Left colon (tissue), 2 donors: ENCODE measurements around the gene MMEL1. TPM values are rescaled to one million over a fixed set of nuclear protein-coding genes. Genes with fewer than 3 reads are reported as not detected.

Experiments used
- ATAC-seq: fragments of 200-7000 bp; cut with Tn5 transposase; one replicate; pipeline ENCODE4 v1.9.1; 2020; ENCODE audit warnings: mild to moderate bottlenecking, moderate library complexity
- DNase-seq, 2 donors: peaks; one replicate each; pipeline ENCODE4 v3.0.0-alpha.2; 2020
- intact Hi-C, 2 donors: fragments of 100-400 bp; cut with DNase I in 1 of 2; cut with micrococcal nuclease in 1 of 2; formaldehyde crosslinking; loops; one replicate each; pipeline versions ENCODE4 v1.11.2 to v1.14.0; 2022; cut with DNase I, micrococcal nuclease
- total RNA-seq, 2 donors: library from RNA; stranded (reverse); fragmentation: NEBNext Ultra II Directional; extraction: Animal tissue kit (Norgen Biotek cat#: 25700); gene quantifications; one replicate each; pipeline ENCODE4 v1.2.1, GENCODE V29; 2021
- donor health status: DM: no; HTN: no; CAD: no.
- donor health status: DM: yes; HTN: yes; CAD: no.

The MMEL1 gene
- total RNA-seq, 2 donors from 2014 or later, result 7.8 to 11.5 TPM

- intact Hi-C loops, result no loop called here
- ATAC-seq (no peak), DNase-seq (peak in 1 of 2 donors; percentile 60)
These were observed 89.2 kb downstream of the MMEL1 start for GRCh38 chr1:2543543-2544092.

GRCh38 chr1:2542246-2542915 lies 90.4 kb downstream of the MMEL1 start:
- intact Hi-C loops, result no loop called here
- ATAC-seq (no peak), DNase-seq (no peak)

DNA sequence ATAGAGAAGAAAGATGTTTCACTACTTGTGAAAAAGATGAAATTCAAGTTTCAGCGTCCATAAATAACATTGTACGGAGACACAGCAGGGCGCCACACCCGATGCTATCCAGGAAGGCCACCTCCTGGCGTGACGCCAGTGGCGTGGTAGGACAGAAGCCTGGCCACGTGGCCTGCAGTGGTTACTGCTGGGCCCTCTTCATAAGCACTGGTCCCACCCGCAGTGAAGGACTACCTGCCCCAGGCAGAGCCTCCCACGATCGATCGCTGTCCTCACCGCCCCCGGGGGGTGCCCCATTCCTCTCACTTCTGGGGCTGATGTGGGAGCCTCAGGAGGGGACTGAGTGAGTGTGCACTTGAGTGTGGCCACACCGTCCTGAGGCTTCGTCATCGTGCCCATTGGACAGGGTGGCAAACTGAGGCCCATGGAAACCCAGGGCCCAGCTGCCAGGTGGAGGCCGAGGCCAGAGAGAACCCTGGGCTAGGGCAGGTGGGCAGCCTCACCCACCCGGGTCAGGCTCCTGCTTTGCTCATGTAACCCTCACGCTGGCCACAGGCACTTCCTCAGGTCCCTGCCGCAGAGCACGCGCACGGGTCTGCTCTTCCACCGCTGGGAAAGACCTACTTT lies 91.1 kb downstream of the MMEL1 start:
- DNase-seq, result peak; percentile 94 to 97
- intact Hi-C loops, result no loop called here

GRCh38 chr1:2540816-2541492 lies 91.9 kb downstream of the MMEL1 start:
- ATAC-seq, result no peak
- no peak for DNase-seq
- intact Hi-C loops, result no loop called here

More for the DNA sequence above, 91.1 kb downstream of the MMEL1 start:
- ATAC-seq, result peak; percentile 51

Other genes with a start within 250 kb of the MMEL1 start
- gene MORN1, start 241.5 kb downstream of the MMEL1 start, total RNA-seq, result 10 to 100 TPM; 11.0 to 15.2 TPM
- gene RER1, start 241.2 kb downstream of the MMEL1 start, total RNA-seq, result 100 to 1,000 TPM; 191 to 221 TPM
- gene PEX10, start 220.5 kb downstream of the MMEL1 start, total RNA-seq, result 10 to 100 TPM; 17.8 to 19.9 TPM
- gene PLCH2, start 156.7 kb downstream of the MMEL1 start, total RNA-seq, result 1 to 10 TPM; 3.6 to 4.6 TPM
- gene PANK4, start 106.4 kb downstream of the MMEL1 start, total RNA-seq, result 10 to 100 TPM; 29.4 to 32.6 TPM
- gene HES5, start 102.8 kb downstream of the MMEL1 start, total RNA-seq, result 1 to 10 TPM; 2.7 to 6.2 TPM
- 100 to 1,000 TPM; 142 to 178 TPM for gene TNFRSF14, start 76.6 kb downstream of the MMEL1 start, total RNA-seq
- 10 to 100 TPM; 73.9 to 86.3 TPM for gene PRXL2B, start 46.2 kb downstream of the MMEL1 start, total RNA-seq
- gene TTC34, start 168.7 kb upstream of the MMEL1 start, total RNA-seq, result under 1 TPM; 0.43 to 0.67 TPM